Measurements from ENCODE around the gene PCDH9.

Gene PCDH9

DNA sequence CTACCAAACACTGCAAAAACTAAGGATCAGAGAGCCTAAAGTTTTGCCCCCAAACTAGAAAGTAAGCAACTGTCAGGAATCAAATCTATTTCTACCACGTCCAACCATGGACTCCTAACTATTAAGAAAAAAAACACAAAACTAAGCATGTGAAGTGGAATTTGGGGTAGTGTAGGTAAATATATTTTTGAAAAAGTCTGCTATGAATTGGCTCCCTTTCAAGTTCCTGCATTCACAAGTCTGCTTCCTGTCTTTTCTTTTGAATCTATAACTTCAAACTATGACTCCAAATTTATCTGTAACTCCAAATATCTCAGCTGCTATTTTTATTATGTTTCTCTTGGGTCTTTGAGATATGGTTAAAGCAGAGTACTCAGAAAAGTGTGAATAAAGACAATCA is 47.0 kb downstream of the PCDH9 start:
- Histone ChIP-seq H3K9ac (ENCODE audit: low read length) (no peak overlapping the region), H3K27me3 (ENCODE audit: control insufficient read depth, insufficient read depth, low read length) (no peaks in the 10 kb centered on the region), H3K36me3 (ENCODE audit: control insufficient read depth, insufficient read depth, low read length) (no peaks in the 10 kb centered on the region), H3K4me1 (ENCODE audit: control insufficient read depth, insufficient read depth, low read length) (no peaks in the 10 kb centered on the region), H3K27ac (ENCODE audit: low read depth, low read length) (no peak overlapping the region), H3K4me3 (ENCODE audit: low read length) (no peak overlapping the region)

DNA sequence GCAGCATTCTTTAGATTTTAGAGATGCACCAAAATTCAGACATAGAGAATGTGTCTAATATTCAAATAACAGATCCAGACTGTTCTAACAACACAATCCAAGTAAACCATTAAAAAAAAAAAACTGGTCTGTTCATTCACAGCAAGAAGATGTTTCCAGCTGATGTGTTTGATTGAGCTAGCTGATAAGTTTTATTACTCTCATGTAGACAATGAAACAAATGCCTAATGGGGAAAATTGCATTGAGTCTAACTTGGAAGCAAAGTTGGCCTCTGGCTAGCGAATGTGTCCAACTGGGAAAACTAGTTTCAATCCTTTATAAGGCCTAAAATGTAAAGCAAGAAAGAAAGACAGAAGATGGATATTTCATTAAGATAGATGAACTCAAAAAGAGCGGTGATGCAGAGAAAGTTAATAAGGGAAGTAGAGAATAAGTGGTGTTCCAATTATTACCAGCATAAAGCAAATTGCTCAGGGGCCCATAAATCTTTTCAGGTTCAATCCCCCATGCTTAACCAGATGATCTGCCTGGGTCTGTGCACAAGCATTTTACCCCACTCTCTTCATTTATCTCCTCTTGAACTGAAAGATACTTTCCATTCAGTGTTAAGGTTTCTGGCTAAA is 54.2 kb downstream of the PCDH9 start:
- Histone ChIP-seq H3K27me3 (ENCODE audit: control insufficient read depth, insufficient read depth, low read length) (no peaks in the 10 kb centered on the region), H3K4me1 (ENCODE audit: control insufficient read depth, insufficient read depth, low read length) (no peaks in the 10 kb centered on the region), H3K27ac (ENCODE audit: low read depth, low read length) (no peak overlapping the region), H3K9ac (ENCODE audit: low read length) (no peak overlapping the region), H3K36me3 (ENCODE audit: control insufficient read depth, insufficient read depth, low read length) (no peaks in the 10 kb centered on the region), H3K4me3 (ENCODE audit: low read length) (no peak overlapping the region)

DNA sequence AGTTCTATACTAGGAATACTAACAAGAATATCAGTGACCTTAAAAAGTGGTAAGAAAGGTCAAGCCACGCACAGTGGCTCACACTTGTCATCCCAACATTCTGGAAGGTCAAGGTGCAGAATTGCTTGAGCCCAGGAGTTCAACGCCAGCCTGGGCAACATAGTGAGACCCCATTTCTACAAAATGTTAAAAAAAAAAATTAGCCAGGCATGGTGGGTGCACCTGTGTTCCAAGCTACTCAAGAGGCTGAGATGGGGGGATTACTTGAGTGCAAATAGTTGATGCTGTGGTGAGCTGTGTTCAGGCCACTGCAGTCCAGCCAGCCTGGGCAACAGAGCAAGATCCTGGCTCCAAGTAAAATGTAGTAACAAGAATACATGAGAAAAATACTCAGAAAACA is 61.8 kb downstream of the PCDH9 start:
- H3K9ac ChIP-seq (ENCODE audit: low read length), result no peak overlapping the region
- H3K36me3 ChIP-seq (ENCODE audit: control insufficient read depth, insufficient read depth, low read length), result no peaks in the 10 kb centered on the region
- no peak overlapping the region for H3K4me3 ChIP-seq (ENCODE audit: low read length)
- no peaks in the 10 kb centered on the region for H3K4me1 ChIP-seq (ENCODE audit: control insufficient read depth, insufficient read depth, low read length)
- H3K27me3 ChIP-seq (ENCODE audit: control insufficient read depth, insufficient read depth, low read length), result no peaks in the 10 kb centered on the region
- no peak overlapping the region for H3K27ac ChIP-seq (ENCODE audit: low read depth, low read length)

DNA sequence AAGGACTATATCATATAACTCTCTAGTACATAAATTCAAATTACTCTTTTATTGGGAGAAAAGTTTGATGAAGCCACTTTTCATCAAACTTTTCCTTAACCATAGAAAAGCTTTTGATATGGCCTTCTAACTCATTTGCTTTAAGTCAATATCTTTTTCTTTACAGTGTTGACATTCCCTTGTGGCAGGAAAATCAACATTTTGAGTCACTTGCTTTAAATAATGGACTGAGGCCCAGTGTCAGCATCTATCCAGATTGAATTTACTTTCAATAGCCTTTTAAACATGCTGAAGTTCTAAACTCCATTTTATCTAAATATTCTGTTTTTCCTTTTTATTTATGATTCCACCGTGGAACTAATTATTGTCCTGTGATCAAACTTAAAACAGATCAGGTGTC is 62.7 kb downstream of the PCDH9 start:
- H3K4me1 ChIP-seq (ENCODE audit: control insufficient read depth, insufficient read depth, low read length), result no peaks in the 10 kb centered on the region
- H3K27me3 ChIP-seq (ENCODE audit: control insufficient read depth, insufficient read depth, low read length), result no peaks in the 10 kb centered on the region
- H3K9ac ChIP-seq (ENCODE audit: low read length), result no peak overlapping the region
- H3K27ac ChIP-seq (ENCODE audit: low read depth, low read length), result no peak overlapping the region
- no peak overlapping the region for H3K4me3 ChIP-seq (ENCODE audit: low read length)
- no peaks in the 10 kb centered on the region for H3K36me3 ChIP-seq (ENCODE audit: control insufficient read depth, insufficient read depth, low read length)

DNA sequence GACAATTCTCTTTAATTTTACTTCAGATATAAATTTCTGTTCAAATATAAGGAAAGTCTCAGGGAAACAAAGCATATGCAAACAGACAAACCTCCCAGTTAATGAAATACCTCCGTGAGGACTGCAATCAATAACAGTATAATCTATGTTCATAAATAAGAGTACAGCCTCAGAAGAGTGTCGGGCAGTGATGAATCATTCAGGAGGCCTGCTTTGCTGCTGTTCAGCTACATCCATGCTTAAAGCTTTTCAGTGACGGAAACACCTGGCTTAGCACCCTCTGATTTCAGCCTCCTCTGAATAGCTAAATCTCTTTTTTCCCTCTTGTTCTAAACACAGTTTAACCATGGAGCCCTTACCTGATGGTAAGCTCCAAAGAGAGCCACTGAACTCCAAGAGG is 69.0 kb downstream of the PCDH9 start:
- H3K4me1 ChIP-seq (ENCODE audit: control insufficient read depth, insufficient read depth, low read length), result no peaks in the 10 kb centered on the region
- no peaks in the 10 kb centered on the region for H3K27me3 ChIP-seq (ENCODE audit: control insufficient read depth, insufficient read depth, low read length)
- no peak overlapping the region for H3K4me3 ChIP-seq (ENCODE audit: low read length)
- H3K27ac ChIP-seq (ENCODE audit: low read depth, low read length), result no peak overlapping the region
- no peak overlapping the region for H3K9ac ChIP-seq (ENCODE audit: low read length)
- H3K36me3 ChIP-seq (ENCODE audit: control insufficient read depth, insufficient read depth, low read length), result no peaks in the 10 kb centered on the region

DNA sequence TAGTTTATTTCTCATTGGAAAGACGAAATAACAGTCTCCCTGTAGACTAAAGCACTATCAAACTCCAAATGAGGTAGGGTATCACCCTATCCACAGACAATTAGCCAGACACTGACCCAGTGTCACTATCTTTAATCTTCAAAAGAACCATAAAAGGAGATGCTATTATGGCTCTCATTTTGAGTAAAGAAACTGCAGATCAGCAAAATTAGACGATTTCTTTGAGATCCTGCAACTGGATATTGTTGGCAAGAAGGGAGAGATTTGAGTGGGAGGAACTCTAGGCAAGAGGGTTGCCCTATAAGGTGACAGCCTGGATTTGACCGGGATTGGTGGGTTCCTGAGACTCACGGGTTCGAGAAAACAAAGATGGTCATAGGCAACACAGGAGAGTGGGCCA is 71.2 kb downstream of the PCDH9 start:
- H3K4me3 ChIP-seq (ENCODE audit: low read length), result no peak overlapping the region
- H3K4me1 ChIP-seq (ENCODE audit: control insufficient read depth, insufficient read depth, low read length), result no peaks in the 10 kb centered on the region
- no peak overlapping the region for H3K9ac ChIP-seq (ENCODE audit: low read length)
- H3K27ac ChIP-seq (ENCODE audit: low read depth, low read length), result no peak overlapping the region
- H3K36me3 ChIP-seq (ENCODE audit: control insufficient read depth, insufficient read depth, low read length), result no peaks in the 10 kb centered on the region
- no peaks in the 10 kb centered on the region for H3K27me3 ChIP-seq (ENCODE audit: control insufficient read depth, insufficient read depth, low read length)

DNA sequence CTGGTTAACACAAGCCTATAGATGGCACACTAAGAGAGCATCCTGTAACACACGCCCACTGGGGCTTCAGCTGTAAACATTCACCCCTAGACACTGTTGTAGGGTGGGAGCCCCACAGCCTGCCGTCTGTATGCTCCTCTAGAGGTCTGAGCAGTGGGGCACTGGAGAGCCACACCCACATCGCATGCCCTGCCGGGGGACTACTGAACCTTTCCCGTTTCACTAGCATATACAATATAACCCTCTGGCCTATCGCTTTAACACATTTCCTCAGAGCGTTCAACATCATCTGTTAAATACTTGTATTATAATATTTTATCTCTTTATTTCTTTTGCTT is 73.4 kb downstream of the PCDH9 start:
- H3K36me3 ChIP-seq (ENCODE audit: control insufficient read depth, insufficient read depth, low read length), result no peaks in the 10 kb centered on the region
- H3K4me1 ChIP-seq (ENCODE audit: control insufficient read depth, insufficient read depth, low read length), result no peaks in the 10 kb centered on the region
- H3K4me3 ChIP-seq (ENCODE audit: low read length), result no peak overlapping the region
- no peak overlapping the region for H3K9ac ChIP-seq (ENCODE audit: low read length)
- no peak overlapping the region for H3K27ac ChIP-seq (ENCODE audit: low read depth, low read length)
- no peaks in the 10 kb centered on the region for H3K27me3 ChIP-seq (ENCODE audit: control insufficient read depth, insufficient read depth, low read length)

DNA sequence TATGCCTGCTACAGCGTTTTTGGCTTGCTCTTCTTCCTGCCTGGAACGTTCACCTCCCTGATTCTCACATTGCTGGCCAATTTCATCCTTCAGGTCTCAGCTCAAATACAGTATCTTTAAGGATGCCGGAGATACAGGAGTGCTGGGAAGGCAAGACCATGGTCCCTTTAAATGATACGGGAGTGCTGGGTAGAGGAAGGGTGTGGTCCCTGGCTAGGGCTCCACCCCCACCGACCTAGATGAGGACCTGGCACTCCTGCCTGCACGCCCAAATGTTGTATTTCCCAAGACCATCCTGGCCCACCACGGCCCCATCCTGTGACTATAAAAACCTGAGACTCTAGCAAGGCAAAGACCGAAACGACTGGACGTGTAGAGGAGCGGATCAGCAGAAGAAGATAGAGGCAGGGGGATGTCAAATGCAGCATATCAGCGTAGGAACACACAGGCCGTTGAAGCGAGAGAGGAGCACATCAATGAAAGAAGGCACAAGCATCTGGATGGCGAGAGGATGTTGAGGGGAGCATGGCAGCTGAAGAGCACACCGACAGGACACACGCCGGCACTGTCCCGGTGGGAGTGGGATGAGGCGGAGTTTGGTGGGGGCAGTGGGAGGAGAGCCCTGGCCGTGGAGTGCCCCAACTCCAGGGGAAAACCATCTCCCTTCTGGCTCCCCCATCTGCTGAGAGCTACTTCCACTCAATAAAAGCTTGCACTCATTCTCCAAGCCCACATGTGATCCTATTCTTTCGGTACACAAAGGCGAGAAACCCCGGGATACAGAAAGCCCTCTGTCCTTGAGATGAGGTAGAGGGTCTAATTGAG is 74.0 kb downstream of the PCDH9 start:
- no peaks in the 10 kb centered on the region for H3K36me3 ChIP-seq (ENCODE audit: control insufficient read depth, insufficient read depth, low read length)
- no peak overlapping the region for H3K27ac ChIP-seq (ENCODE audit: low read depth, low read length)
- H3K4me3 ChIP-seq (ENCODE audit: low read length), result no peak overlapping the region
- no peaks in the 10 kb centered on the region for H3K27me3 ChIP-seq (ENCODE audit: control insufficient read depth, insufficient read depth, low read length)
- H3K9ac ChIP-seq (ENCODE audit: low read length), result no peak overlapping the region
- H3K4me1 ChIP-seq (ENCODE audit: control insufficient read depth, insufficient read depth, low read length), result no peaks in the 10 kb centered on the region

DNA sequence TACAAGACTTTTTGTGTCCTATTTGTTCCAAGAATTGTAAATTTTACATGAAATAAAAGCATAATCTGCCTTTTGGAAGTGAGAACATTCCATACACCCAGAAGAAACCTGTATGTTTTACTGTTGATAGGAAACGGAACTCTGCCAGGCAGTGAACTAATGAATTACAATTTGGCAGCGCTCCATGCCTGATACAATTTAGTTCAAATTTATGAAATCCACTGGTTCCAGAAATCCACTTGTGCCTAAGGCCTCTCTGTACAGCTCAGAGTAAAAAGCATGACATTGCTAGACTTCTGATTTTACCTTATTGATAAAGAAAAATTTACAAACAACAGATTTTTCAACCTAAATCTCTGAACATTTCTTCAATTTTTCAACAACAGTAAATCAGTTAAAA is 78.1 kb downstream of the PCDH9 start:
- H3K27ac ChIP-seq (ENCODE audit: low read depth, low read length), result no peak overlapping the region
- H3K27me3 ChIP-seq (ENCODE audit: control insufficient read depth, insufficient read depth, low read length), result no peaks in the 10 kb centered on the region
- peaks cover 13% of the 10 kb centered on the region for H3K4me1 ChIP-seq (ENCODE audit: control insufficient read depth, insufficient read depth, low read length)
- H3K36me3 ChIP-seq (ENCODE audit: control insufficient read depth, insufficient read depth, low read length), result no peaks in the 10 kb centered on the region
- no peak overlapping the region for H3K9ac ChIP-seq (ENCODE audit: low read length)
- no peak overlapping the region for H3K4me3 ChIP-seq (ENCODE audit: low read length)

DNA sequence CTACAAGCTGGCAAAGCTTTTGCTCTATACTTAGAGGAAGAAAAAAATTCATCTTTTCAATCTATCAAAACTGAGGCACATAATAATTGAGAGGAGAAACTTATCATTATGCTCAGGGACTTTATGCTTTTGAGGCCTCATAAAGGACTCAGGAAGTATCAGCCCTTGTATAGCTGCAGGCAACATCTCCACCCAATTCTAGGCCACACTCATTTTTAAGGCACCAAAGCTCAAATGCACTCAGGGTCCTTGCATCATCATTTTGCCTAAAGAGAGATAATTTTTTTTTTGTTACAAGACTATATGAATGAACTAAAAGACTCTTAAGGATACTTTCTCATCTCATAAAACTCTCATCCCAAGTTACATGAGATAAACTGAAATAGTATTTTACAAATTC is 78.5 kb downstream of the PCDH9 start:
- no peak overlapping the region for H3K4me3 ChIP-seq (ENCODE audit: low read length)
- no peak overlapping the region for H3K27ac ChIP-seq (ENCODE audit: low read depth, low read length)
- no peaks in the 10 kb centered on the region for H3K36me3 ChIP-seq (ENCODE audit: control insufficient read depth, insufficient read depth, low read length)
- H3K27me3 ChIP-seq (ENCODE audit: control insufficient read depth, insufficient read depth, low read length), result no peaks in the 10 kb centered on the region
- peaks cover 13% of the 10 kb centered on the region for H3K4me1 ChIP-seq (ENCODE audit: control insufficient read depth, insufficient read depth, low read length)
- H3K9ac ChIP-seq (ENCODE audit: low read length), result no peak overlapping the region

DNA sequence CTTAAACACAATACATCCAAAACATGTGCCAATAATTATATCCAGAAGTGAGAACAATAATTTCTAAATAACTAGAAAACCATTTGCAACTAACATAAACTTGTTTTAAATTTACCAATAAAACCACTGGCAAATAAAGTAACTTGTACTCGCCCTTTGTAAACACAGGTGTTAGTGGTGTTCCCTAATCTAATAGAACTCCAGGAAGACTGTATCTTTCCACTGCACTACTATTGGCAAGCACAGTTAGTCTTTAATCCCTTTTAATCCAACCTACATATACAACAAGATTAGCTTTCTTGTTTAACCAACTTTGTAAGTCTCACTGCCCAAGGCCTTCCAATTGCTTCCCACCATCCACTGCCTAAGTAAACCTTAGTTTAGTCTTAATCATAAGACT is 79.5 kb downstream of the PCDH9 start:
- H3K27ac ChIP-seq (ENCODE audit: low read depth, low read length), result no peak overlapping the region
- no peak overlapping the region for H3K4me3 ChIP-seq (ENCODE audit: low read length)
- H3K36me3 ChIP-seq (ENCODE audit: control insufficient read depth, insufficient read depth, low read length), result no peaks in the 10 kb centered on the region
- H3K4me1 ChIP-seq (ENCODE audit: control insufficient read depth, insufficient read depth, low read length), result peaks cover 13% of the 10 kb centered on the region
- no peak overlapping the region for H3K9ac ChIP-seq (ENCODE audit: low read length)
- H3K27me3 ChIP-seq (ENCODE audit: control insufficient read depth, insufficient read depth, low read length), result no peaks in the 10 kb centered on the region

DNA sequence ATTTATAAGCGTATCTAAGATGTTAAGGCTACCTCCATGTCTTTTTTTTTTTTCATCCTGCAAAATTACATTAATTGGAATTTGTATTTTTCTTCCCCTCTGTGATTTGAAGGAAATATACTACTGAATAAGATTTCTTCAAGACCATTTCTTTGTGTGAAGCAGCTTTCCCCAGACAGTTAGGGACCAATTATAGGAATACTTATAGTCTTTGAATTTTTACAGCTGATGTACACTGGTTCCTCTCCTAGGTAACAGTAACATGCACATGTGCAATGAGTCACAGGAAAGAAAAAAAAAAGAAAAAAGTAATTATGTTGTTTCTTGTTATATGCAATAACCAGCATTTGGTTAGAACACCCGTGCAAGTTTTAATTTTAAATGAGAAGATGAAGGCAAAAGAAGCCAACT is 82.0 kb downstream of the PCDH9 start:
- Histone ChIP-seq H3K9ac (ENCODE audit: low read length) (no peak overlapping the region), H3K36me3 (ENCODE audit: control insufficient read depth, insufficient read depth, low read length) (no peaks in the 10 kb centered on the region), H3K4me3 (ENCODE audit: low read length) (no peak overlapping the region), H3K4me1 (ENCODE audit: control insufficient read depth, insufficient read depth, low read length) (peaks cover 13% of the 10 kb centered on the region), H3K27me3 (ENCODE audit: control insufficient read depth, insufficient read depth, low read length) (no peaks in the 10 kb centered on the region), H3K27ac (ENCODE audit: low read depth, low read length) (no peak overlapping the region)
